Stimulated activated memory B cell treated with anti-CD40 and anti-IgM and Interleukin-4, amounts not matched to agents 10 μg/mL and 1 μg/mL and 100 μg/mL, for 72 hours (primary cell): ENCODE measurements around the gene THSD4.
"Not testable (repeated sequence)": the region's sequence is repeated elsewhere in the genome, so short reads cannot be mapped to it uniquely, and the experiment has no call there.

Experiments used
- ATAC-seq: fragments of 150-1000 bp; cut with Tn5 transposase; 2 replicates; pipeline ENCODE4 v1.10.0; 2021
- H3K27ac Mint-ChIP-seq: one replicate; pipeline ENCODE4 v1.8.0; 2022; ENCODE audit warnings: mild to moderate bottlenecking, mixed read lengths
- H3K27me3 Mint-ChIP-seq: one replicate; pipeline ENCODE4 v1.8.0; 2022; ENCODE audit warnings: mixed read lengths
- H3K36me3 Mint-ChIP-seq: one replicate; pipeline ENCODE4 v1.8.0; 2022; ENCODE audit warnings: mixed read lengths
- H3K4me1 Mint-ChIP-seq: one replicate; pipeline ENCODE4 v1.8.0; 2022; ENCODE audit warnings: mixed read lengths
- H3K4me3 Mint-ChIP-seq: one replicate; pipeline ENCODE4 v1.8.0; 2022; ENCODE audit warnings: mild to moderate bottlenecking, moderate library complexity, mixed read lengths
- H3K9me3 Mint-ChIP-seq: one replicate; pipeline ENCODE4 v1.8.0; 2022; ENCODE audit warnings: mixed read lengths

The THSD4 gene

DNA sequence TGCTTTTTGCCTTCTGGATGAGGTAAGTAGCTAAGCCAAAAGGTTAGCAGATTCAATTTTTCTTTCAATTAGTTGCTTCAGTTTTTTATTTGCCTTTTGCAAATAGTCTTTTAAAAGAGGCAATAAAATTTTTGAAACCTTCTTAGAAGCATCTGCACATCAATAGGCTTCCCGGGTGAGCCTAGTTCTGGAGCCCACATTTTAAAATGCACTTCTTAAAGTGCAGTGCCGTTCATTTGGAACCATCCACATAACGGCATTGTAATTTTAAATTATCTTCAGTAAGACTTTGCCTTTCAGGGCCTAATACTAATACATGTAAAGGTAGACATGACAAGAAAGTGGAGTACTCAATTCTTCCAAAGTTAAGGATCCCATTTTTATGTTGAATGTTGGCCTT, 269.2 kb downstream of the THSD4 start:
- Mint-ChIP-seq H3K4me1 (no peaks in the 10 kb centered on the region), H3K36me3 (no peaks in the 10 kb centered on the region), H3K9me3 (peaks cover 9% of the 10 kb centered on the region), H3K4me3 (no peak overlapping the region), H3K27ac (no peak overlapping the region), H3K27me3 (peaks cover 18% of the 10 kb centered on the region)
- ATAC-seq: no peak

DNA sequence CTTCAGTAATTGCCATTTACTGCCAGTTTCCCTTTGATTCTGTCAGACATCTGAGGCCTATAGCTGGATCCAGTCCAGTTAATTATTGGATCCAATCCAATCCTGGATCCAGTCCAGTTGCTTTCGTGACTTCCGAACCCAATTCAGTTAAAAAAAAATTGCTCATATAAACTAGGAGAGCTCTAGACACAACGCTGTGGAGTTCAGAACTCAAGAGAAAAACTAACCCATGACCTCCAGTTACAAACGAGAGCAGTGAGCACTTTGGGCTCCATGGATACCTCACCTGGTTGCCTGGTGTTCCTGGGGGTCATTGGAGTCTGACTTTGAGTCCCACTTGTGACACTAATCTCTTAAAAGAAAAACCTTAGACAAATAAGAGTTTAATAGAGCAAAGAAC, 269.8 kb downstream of the THSD4 start:
- Mint-ChIP-seq H3K4me1 (no peaks in the 10 kb centered on the region), H3K27me3 (peaks cover 18% of the 10 kb centered on the region), H3K9me3 (peaks cover 9% of the 10 kb centered on the region), H3K4me3 (no peak overlapping the region), H3K27ac (no peak overlapping the region), H3K36me3 (no peaks in the 10 kb centered on the region)
- no peak for ATAC-seq

GRCh38 chr15:71385457-71385856, 270.2 kb downstream of the THSD4 start:
- peaks cover 9% of the 10 kb centered on the region for H3K9me3 Mint-ChIP-seq
- no peaks in the 10 kb centered on the region for H3K36me3 Mint-ChIP-seq
- H3K27me3 Mint-ChIP-seq: peaks cover 18% of the 10 kb centered on the region
- no peak overlapping the region for H3K4me3 Mint-ChIP-seq
- H3K27ac Mint-ChIP-seq: no peak overlapping the region
- no peaks in the 10 kb centered on the region for H3K4me1 Mint-ChIP-seq
- no peak for ATAC-seq

DNA sequence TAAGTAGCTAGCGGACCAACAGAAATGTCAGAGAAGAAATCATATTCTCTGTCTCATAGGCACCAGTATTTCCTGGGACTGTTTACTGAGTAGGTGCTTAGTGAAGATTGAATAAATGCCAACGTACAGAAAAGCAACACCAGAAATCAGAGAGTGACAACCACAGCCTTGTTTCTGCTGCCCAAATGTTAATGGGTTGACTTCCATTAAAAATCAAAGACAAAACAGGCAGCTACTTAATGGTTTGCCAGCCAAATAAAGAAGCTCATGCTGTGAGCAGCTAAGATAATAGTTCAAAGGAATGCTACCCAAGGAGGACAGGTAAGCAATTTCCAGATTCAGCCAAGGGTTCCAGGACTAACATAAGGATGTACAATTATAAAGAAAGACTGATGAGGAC, 270.7 kb downstream of the THSD4 start:
- Mint-ChIP-seq H3K27ac (no peak overlapping the region), H3K4me3 (no peak overlapping the region), H3K4me1 (no peaks in the 10 kb centered on the region), H3K36me3 (no peaks in the 10 kb centered on the region), H3K27me3 (peaks cover 18% of the 10 kb centered on the region), H3K9me3 (peaks cover 9% of the 10 kb centered on the region)
- ATAC-seq: no peak

DNA sequence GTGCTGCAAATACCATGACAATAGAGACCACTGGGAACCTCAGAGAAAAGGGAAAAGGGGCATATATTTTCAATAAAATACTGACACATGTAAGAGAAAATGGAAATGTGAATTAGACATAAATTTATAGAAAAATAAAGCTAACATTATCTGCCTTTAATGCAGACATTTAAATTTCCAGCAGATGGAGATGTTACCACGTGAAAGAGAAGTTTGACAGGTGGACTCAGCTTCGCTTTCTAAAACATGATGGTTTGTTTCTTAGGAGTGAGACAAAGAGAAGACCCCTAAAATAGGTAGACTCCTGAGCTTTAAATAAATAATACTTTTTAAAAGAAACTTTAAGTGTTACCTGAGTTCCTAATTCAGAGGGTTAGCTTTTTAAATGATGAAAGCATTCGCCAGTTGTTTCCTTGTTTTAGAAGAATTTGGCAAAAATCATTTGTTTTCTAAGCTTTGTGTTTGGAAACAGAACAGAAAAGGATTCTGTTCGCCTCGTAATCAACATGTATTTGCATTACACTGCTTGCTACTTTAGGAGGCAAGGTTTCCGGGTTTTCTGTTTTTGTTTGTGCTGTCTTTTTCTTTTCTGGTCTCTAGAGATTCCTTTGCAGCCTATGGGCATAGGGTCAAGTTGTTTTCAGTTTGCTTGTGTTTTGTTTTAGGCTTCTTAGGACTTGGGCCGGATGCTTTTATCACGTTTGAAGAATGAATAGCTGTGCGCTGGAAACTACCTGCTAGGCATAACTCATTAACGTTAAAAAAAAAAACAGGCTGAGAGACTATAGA, 271.4 kb downstream of the THSD4 start:
- Mint-ChIP-seq H3K27me3 (peaks cover 24% of the 10 kb centered on the region), H3K36me3 (no peaks in the 10 kb centered on the region), H3K27ac (no peak overlapping the region), H3K9me3 (peaks cover 9% of the 10 kb centered on the region), H3K4me1 (no peaks in the 10 kb centered on the region), H3K4me3 (no peak overlapping the region)
- ATAC-seq: no peak

DNA sequence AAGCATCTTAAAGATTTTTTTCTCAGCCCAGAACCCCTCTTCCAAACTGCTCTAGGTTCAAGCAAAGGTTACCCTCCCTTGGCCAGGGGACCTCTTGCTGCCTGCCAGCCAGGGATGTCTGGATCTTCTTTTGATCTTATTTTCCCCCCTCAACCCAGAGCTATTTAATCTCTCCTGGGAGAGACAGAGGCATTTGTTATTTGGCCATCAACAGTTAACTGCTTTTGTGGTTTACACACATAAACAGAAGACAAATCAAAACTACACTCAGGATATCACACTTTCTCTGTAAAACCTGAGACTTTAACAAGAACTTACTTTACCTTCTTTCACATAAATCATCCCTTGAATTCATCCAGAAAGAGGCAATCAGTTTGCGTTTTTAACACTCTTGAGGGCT, 272.5 kb downstream of the THSD4 start:
- Mint-ChIP-seq H3K36me3 (no peaks in the 10 kb centered on the region), H3K9me3 (peaks cover 9% of the 10 kb centered on the region), H3K27ac (no peak overlapping the region), H3K4me1 (no peaks in the 10 kb centered on the region), H3K27me3 (peaks cover 26% of the 10 kb centered on the region), H3K4me3 (no peak overlapping the region)
- no peak for ATAC-seq

DNA sequence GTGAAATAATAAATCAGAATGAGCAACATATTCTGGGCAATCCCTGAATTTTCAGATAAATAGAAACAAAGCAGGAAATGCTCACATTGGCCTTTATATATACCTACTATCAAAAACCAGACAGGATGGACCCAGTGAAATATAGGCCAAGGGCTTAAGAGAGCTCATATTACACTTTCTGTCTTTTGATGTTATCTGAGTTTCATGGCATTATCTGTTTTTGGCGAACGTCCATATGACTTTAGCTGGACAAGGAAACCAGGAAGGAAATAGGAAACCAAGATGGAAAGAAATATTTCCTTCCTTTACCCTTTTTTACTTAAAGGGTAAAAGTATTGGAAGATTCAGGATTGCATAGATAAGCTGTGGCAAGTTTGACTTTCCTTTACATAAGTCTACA, 274.8 kb downstream of the THSD4 start:
- Mint-ChIP-seq H3K36me3 (no peaks in the 10 kb centered on the region), H3K4me1 (no peaks in the 10 kb centered on the region), H3K27ac (no peak overlapping the region), H3K4me3 (no peak overlapping the region), H3K9me3 (peaks cover 9% of the 10 kb centered on the region), H3K27me3 (peaks cover 24% of the 10 kb centered on the region)
- no peak for ATAC-seq

DNA sequence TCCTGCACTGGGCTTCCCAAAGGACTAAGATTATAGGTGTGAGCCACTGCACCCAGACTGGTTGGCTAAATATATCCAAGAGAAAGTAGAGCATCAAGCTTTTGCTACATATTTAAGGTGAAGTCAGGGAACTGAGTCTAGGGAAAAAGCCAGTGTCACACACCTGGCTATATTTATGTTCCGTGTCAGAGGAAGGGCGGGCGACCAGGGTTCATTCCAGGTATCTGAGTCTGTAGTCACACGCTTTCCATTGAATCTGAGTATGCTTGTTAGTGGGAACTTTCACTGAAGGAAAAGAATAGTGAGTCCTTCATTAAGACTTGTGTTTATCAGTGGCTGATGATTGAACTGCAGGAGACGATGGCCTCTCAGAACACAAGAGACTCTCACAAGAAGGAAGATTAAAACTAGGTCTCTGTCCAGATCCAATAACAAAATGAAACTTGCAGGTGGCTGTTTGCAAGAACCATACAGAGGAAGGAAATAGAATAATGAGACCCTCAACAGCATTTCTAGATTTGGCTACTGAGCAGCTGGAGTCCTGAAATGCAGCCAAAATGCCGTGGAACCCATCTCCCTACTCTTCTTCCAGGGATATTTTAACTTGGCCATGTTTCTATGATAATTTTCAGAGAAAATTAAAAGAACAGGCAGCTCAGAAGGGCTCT, 276.3 kb downstream of the THSD4 start:
- Mint-ChIP-seq H3K36me3 (no peaks in the 10 kb centered on the region), H3K9me3 (peaks cover 9% of the 10 kb centered on the region), H3K4me1 (no peaks in the 10 kb centered on the region), H3K27me3 (peaks cover 9% of the 10 kb centered on the region), H3K27ac (no peak overlapping the region), H3K4me3 (no peak overlapping the region)
- no peak for ATAC-seq

- Mint-ChIP-seq H3K4me1 (no peaks in the 10 kb centered on the region), H3K27ac (no peak overlapping the region), H3K4me3 (no peak overlapping the region), H3K9me3 (peaks cover 9% of the 10 kb centered on the region), H3K27me3 (peaks cover 8% of the 10 kb centered on the region), H3K36me3 (no peaks in the 10 kb centered on the region)
- no peak for ATAC-seq
These were observed 277.6 kb downstream of the THSD4 start for GRCh38 chr15:71392861-71393283.

DNA sequence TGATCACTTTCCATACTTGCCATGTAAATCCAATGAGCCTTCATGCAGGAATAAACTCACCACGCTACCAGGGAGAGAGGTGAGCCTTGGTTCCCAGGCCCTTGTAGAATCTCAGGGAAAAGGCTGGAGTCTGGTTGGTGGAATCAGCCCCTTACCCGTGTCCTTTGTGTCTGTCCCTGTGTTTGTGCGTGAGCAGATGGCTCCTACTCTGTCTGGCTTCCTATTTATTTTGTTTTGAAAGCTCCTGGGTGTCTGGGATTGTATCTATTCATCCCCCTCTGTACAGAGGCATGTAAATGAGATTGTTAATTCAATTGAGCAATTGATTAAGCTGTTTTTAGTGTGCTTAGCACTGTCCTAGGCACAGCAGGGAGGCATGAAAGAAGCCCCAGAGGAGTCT, 278.1 kb downstream of the THSD4 start:
- Mint-ChIP-seq H3K27ac (no peak overlapping the region), H3K9me3 (peaks cover 7% of the 10 kb centered on the region), H3K27me3 (peaks cover 8% of the 10 kb centered on the region), H3K4me1 (no peaks in the 10 kb centered on the region), H3K36me3 (no peaks in the 10 kb centered on the region), H3K4me3 (no peak overlapping the region)
- ATAC-seq: no peak

DNA sequence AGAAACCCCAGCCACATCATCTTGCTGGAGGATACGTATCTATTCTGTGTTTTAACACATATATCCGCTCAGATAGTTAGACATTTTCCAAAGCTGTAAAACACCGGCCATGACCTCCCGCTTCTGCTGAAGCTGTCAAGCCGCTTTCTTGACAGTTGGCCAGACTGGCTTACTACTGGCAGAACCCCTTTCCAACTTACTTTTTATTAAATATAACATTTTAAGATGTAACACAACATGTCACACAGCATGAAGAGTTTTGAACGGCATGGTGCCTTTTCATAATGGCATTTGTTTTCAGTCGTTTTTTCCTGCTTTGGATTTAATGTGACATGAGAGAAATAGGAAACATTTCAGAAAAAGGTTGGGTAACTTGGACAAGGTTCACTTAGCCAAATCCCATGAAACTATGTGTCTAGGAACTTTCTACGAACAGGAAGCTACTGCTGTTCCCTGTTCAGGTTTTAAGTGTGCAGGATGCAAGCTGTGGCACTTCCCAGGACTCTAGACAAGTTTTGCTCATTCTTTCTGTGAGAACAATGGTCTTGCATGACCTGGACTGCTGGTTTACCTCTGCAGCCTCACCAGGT, 281.4 kb downstream of the THSD4 start:
- Mint-ChIP-seq H3K36me3 (no peaks in the 10 kb centered on the region), H3K4me1 (no peaks in the 10 kb centered on the region), H3K9me3 (no peaks in the 10 kb centered on the region), H3K4me3 (no peak overlapping the region), H3K27me3 (peaks cover 3% of the 10 kb centered on the region), H3K27ac (no peak overlapping the region)
- no peak for ATAC-seq

GRCh38 chr15:71397377-71397776, 282.1 kb downstream of the THSD4 start:
- H3K36me3 Mint-ChIP-seq: no peaks in the 10 kb centered on the region
- no peak overlapping the region for H3K27ac Mint-ChIP-seq
- no peak for ATAC-seq

GRCh38 chr15:71400294-71400693, 285.0 kb downstream of the THSD4 start:
- no peaks in the 10 kb centered on the region for H3K9me3 Mint-ChIP-seq
- H3K27me3 Mint-ChIP-seq: no peaks in the 10 kb centered on the region
- H3K27ac Mint-ChIP-seq: no peak overlapping the region
- no peaks in the 10 kb centered on the region for H3K4me1 Mint-ChIP-seq
- H3K4me3 Mint-ChIP-seq: no peak overlapping the region
- ATAC-seq: no peak
- H3K36me3 Mint-ChIP-seq: no peaks in the 10 kb centered on the region

More at GRCh38 chr15:71397377-71397776, 282.1 kb downstream of the THSD4 start:
- Mint-ChIP-seq H3K27me3 (no peaks in the 10 kb centered on the region), H3K4me3 (no peak overlapping the region), H3K4me1 (no peaks in the 10 kb centered on the region), H3K9me3 (no peaks in the 10 kb centered on the region)

DNA sequence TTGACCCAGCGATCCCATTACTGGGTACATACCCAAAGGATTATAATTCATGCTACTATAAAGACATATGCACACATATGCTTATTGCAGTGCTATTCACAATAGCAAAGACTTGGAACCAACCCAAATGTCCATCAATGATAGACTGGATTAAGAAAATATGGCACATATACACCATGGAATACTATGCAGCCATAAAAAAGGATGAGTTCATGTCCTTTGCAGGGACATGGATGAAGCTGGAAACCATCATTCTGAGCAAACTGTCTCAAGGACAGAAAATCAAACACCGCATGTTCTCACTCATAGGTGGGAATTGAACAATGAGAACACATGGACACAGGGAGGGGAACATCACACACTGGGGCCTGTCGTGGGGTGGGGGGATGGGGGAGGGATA, 286.5 kb downstream of the THSD4 start:
- ATAC-seq, H3K36me3 Mint-ChIP-seq, H3K9me3 Mint-ChIP-seq, H3K4me1 Mint-ChIP-seq, H3K4me3 Mint-ChIP-seq, H3K27ac Mint-ChIP-seq, H3K27me3 Mint-ChIP-seq: not testable (repeated sequence)

- Mint-ChIP-seq H3K9me3 (no peaks in the 10 kb centered on the region), H3K27ac (no peak overlapping the region), H3K4me3 (no peak overlapping the region), H3K36me3 (no peaks in the 10 kb centered on the region), H3K4me1 (no peaks in the 10 kb centered on the region), H3K27me3 (peaks cover 21% of the 10 kb centered on the region)
- ATAC-seq: no peak
These were observed 294.3 kb downstream of the THSD4 start for GRCh38 chr15:71409541-71409940.

GRCh38 chr15:71410347-71410746, 295.1 kb downstream of the THSD4 start:
- peaks cover 21% of the 10 kb centered on the region for H3K27me3 Mint-ChIP-seq
- no peaks in the 10 kb centered on the region for H3K9me3 Mint-ChIP-seq
- H3K36me3 Mint-ChIP-seq: no peaks in the 10 kb centered on the region
- no peaks in the 10 kb centered on the region for H3K4me1 Mint-ChIP-seq
- H3K4me3 Mint-ChIP-seq: no peak overlapping the region
- no peak for ATAC-seq
- no peak overlapping the region for H3K27ac Mint-ChIP-seq
